ENCODE results near the gene C9.
"Not testable (repeated sequence)": the region's sequence is repeated elsewhere in the genome, so short reads cannot be mapped to it uniquely, and the experiment has no call there.

C9 gene

GRCh38 chr5:39328731-39329130 lies 35.6 kb downstream of the C9 start:
- no peak for DNase-seq (ENCODE audit: low spot score)

DNA sequence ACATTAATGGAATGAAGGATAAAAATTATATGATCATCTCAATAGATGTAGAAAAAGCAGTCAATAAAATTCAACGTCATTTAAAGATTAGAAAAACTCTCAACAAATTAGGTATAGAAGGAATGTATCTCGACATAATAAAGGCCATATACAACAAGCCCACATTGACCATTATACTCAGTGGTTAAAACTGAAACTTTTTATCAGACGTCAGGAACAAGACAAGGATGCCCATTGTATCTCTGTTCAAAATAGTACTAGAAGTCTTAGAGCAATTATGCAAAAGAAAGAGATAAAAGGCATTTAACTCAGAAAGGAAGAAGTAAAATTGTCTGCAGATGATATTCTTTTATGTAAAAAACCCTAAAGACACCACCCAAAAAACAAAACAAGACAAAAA lies 40.8 kb downstream of the C9 start:
- no peak for DNase-seq (ENCODE audit: low spot score)

- no peak for DNase-seq (ENCODE audit: low spot score)
These were observed 44.9 kb downstream of the C9 start for GRCh38 chr5:39319395-39319794.

DNA sequence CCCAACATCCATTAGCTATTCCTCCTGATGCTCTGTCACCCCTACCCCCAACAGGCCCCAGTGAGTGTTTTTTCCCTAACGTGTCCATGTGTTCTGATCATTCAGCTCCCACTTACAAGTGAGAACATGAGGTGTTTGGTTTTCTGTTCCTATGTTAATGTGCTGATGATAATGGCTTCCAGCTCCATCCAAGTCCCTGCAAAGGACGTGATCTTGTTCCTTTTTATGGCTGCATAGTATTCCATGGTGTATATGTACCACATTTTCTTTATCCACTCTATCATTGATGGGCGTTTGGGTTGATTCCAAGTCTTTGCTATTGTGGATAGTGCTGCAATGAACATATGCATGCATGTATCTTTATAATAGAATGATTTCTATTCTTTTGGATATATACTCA lies 47.8 kb downstream of the C9 start:
- DNase-seq (ENCODE audit: low spot score), result not testable (repeated sequence)

- no peak for DNase-seq (ENCODE audit: low spot score)
These were observed 48.3 kb downstream of the C9 start for GRCh38 chr5:39315995-39316394.

GRCh38 chr5:39314591-39314990 lies 49.7 kb downstream of the C9 start:
- no peak for DNase-seq (ENCODE audit: low spot score)

- no peak for DNase-seq (ENCODE audit: low spot score)
These were observed 54.8 kb downstream of the C9 start for GRCh38 chr5:39309534-39309933.

DNA sequence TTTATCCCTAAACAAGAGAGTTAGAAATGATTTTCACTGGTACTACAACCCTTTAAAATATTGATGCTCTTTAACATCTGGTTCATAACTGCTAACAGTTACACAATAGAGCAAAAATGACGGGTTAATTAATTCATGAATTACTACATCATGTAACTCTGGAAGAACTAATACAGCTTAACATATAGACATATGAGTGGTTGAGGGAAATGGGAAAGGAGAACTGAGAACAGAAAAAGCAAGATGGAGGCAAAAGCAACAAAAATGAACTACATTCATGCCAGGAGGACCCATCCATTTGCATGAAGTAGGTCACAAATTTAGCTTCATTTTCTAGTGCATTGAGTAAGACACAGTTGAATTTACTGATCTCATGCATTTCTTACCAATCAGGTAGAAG lies 61.8 kb downstream of the C9 start:
- DNase-seq (ENCODE audit: low spot score), result no peak

DNA sequence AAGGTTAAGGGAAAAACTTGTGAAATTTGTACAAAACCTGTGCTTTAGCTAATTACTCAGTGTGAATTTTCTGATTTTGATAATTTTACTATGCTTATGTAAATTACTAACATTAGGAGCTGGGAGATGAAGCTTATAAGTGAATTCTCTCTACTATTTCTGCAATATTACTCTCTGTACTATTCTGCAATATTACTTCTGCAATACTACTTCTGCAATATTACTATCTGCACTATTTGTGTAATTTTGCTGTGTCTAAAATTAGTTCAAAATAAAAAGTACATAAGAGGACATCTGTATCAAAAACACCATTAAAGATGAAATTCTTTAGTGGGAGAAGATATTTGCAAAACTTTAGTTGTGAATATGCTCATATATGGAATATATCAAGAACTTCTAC lies 62.9 kb downstream of the C9 start:
- DNase-seq (ENCODE audit: low spot score), result no peak

- no peak for DNase-seq (ENCODE audit: low spot score)
These were observed 64.3 kb downstream of the C9 start for GRCh38 chr5:39299962-39300361.

DNA sequence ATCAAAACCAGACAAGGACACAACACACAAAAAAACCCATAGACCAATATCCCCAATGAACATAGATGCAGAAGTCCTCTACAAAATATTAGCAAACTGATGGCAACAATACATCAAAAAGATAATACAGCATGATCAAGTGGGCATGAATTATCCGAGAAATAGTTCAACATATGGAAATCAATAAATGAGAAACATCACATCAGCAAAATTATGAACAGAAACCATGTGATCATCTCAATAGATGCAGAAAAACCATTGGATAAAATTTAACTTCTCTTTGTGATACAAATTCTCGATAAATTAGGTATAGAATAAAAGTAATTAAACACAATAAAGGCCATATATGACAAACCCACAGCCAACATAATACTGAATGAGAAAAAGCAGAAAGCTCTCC lies 69.6 kb downstream of the C9 start:
- DNase-seq (ENCODE audit: low spot score), result no peak

DNA sequence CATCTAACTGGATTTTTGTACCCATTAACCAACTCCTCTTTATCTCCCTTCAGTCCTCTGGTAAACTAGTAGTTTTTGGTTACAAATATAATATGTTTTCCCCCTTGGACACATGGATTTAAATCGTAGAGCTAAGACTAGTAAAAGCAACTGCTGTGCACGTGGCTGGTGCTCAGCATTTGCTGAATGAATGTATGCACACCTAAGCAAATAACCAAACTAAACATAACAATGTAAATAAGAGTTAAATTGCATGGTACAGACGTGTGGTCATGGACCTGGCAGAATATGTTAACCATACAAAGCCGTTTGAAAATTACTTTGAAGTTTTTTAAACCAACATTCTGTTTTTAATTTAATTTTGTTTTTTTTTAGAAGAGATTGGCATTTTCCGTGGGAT lies 79.7 kb downstream of the C9 start:
- no peak for DNase-seq (ENCODE audit: low spot score)

GRCh38 chr5:39283231-39283818 lies 81.0 kb downstream of the C9 start:
- peak; percentile 19 for DNase-seq (ENCODE audit: low spot score)

DNA sequence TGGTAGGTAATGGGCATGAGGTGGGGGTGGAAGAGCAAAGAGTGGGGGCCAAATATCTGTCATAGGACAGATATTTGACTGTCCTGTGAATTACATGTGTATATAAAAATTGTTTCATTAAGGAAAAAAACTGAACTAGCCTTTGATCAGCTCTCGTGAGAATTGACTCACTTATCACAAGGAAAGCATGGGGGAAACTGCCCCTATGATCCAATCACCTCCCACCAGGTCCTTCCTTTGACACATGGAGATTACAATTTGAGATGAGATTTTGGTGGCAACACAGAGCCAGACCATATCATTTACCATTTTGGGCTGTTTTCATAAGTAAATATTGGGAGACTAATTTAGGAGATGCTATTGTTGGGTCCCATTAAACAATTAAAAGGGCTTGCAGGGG lies 81.7 kb downstream of the C9 start:
- no peak for DNase-seq (ENCODE audit: low spot score)

- DNase-seq (ENCODE audit: low spot score), result not testable (repeated sequence)
These were observed 88.4 kb downstream of the C9 start for GRCh38 chr5:39275865-39276264.

- no peak for DNase-seq (ENCODE audit: low spot score)
These were observed 89.8 kb downstream of the C9 start for GRCh38 chr5:39274398-39275085.

GRCh38 chr5:39273314-39273954 lies 90.9 kb downstream of the C9 start:
- DNase-seq (ENCODE audit: low spot score), result no peak

DNA sequence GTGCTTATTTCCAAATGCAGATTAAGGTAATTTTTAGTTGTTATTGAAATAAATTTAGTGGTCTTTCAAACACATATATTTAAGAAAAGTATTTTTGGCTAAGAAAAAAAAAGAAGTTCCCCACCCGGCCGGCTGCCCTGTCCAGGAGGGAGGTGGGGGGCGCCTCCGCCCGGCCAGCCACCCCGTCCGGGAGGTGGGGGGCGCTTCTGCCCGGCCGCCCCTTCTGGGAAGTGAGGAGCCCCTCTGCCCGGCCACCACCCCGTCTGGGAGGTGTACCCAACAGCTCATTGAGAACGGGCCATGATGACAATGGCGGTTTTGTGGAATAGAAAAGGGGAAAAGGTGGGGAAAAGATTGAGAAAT lies 91.4 kb downstream of the C9 start:
- DNase-seq (ENCODE audit: low spot score), result not testable (repeated sequence)

GRCh38 chr5:39270225-39270848 lies 94.0 kb downstream of the C9 start:
- DNase-seq (ENCODE audit: low spot score), result no peak

- DNase-seq (ENCODE audit: low spot score), result no peak
These were observed 97.1 kb downstream of the C9 start for GRCh38 chr5:39267186-39267585.

- DNase-seq (ENCODE audit: low spot score), result no peak
These were observed 97.9 kb downstream of the C9 start for GRCh38 chr5:39266442-39266841.

DNA sequence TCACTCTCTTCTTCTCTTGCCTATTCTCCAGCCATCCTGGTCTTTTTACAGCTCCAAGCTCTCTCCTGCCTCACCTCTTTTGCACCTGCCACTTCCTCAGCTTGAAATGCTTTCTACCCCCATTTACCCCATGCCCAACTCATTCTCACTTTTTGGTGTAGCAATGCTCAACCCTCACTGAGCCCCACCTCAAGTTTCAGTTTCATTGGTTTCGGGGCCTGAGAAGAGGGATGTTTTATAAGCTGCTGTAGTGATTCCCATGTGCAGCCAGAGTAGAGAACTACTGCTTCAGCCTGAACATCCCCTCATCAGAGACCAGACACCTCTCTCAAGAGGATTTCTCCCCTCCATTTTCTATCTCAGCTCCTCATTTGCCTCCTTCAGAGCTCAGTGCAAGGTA lies 99.8 kb downstream of the C9 start:
- no peak for DNase-seq (ENCODE audit: low spot score)

GRCh38 chr5:39262981-39263380 lies 101.3 kb downstream of the C9 start:
- DNase-seq (ENCODE audit: low spot score), result no peak
